Right forelimb (tissue), 1 donor: ENCODE measurements around the gene TEDC1.
"Not testable (repeated sequence)": the region's sequence is repeated elsewhere in the genome, so short reads cannot be mapped to it uniquely, and the experiment has no call there.

ENCODE experiments used
- DNase-seq: peaks from one replicate; pipeline ENCODE4 v3.0.0-alpha.2; 2018

The TEDC1 gene

DNA sequence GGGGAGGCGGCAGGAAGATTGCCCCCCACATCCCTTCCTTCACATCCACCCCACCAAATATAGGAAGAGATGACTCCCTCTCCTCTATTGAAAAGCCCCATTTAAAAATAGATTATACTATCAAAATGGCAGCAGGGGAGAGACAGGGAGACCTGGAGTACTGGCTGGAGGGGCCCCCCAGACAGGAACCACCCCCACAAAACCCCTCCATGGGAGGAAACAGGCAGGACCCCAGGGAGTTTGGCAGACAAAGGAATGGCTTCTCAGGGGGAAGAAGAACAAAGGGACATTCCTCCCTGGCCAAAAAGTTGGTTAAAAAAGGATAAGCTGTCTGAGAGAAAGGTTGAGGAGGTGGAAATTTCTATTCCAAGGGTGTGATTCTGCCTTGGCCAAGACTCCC is 54.6 kb downstream of the TEDC1 start:
- not testable (repeated sequence) for DNase-seq

DNA sequence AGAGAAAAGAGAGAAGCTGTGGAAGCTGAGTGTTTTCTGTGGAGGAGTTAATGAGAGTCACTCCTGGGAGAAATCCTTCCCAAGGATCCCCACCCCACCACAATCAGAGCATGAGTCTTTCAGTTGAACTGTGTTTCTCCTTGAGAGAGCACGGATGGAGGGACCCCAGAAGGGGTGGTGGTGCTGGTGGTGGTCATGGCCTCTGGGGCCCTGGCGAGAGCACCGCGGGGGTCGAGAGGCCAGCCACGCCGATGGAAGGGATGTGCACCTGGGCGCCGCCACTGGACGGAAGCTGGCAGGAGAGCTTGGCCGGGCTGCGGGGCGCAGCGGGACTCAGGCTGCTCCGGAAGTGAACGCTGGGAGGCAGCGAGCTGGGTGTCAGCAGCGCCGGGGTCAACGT is 55.4 kb downstream of the TEDC1 start:
- DNase-seq = not testable (repeated sequence)

DNA sequence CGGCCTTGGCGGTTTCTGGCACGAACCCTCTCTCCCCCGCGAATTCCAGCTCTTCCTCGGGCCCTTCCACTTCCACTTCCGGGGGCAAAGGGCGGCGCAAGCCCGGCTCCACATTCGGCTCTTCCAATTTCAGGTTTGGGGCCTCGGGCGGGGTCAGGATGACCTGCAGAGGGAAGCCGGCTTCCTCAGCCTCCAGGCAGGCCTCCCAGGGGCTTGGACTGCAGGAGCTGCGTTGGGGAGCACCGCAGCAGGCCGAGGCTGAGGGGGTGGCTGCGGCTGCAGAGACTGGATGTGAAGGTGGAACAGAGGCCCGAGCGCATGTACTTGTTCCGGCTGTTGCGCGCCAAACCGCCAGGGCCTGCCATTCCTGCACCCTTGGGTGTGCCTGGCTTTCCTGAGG is 56.0 kb downstream of the TEDC1 start:
- not testable (repeated sequence) for DNase-seq

DNA sequence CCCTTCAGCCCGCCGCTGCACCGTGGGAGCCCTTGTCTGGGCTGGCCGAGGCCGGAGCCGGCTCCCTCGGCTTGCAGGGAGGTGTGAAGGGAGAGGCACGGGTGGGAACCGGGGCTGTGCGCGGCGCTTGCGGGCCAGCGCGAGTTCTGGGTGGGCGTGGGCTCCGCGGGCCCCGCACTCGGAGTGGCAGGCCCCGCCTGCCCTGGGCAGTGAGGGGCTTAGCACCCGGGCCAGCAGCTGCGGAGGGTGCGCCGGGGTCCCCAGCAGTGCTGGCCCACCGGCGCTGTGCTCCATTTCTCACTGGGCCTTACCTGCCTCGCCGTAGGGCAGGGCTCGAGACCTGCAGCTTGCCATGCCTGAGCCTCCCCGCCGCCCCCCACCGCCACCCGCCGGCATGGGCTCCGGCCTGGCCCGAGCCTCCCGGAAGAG is 56.7 kb downstream of the TEDC1 start:
- peak; percentile 18 for DNase-seq
